ENCODE results near the gene EIF4H.
"Not testable (repeated sequence)": the region's sequence is repeated elsewhere in the genome, so short reads cannot be mapped to it uniquely, and the experiment has no call there.

EIF4H gene

GRCh38 chr7:74202841-74203556 lies 28.8 kb downstream of the EIF4H start:
- peak; percentile 85 to 89 (median 86) for DNase-seq

- no peak for DNase-seq
Observed at GRCh38 chr7:74203956-74204618, 29.9 kb downstream of the EIF4H start.

GRCh38 chr7:74206052-74206451 lies 31.9 kb downstream of the EIF4H start:
- not testable (repeated sequence) for DNase-seq

- DNase-seq, result peak; percentile 88 to 93 (median 92)
Observed at GRCh38 chr7:74206589-74207120, 32.5 kb downstream of the EIF4H start.

- DNase-seq, result no peak
Observed at GRCh38 chr7:74207586-74207985, 33.4 kb downstream of the EIF4H start.

- not testable (repeated sequence) for DNase-seq
Observed at GRCh38 chr7:74208241-74208640, 34.1 kb downstream of the EIF4H start.

- DNase-seq, result peak; percentile 90 to 94 (median 91)
Observed at GRCh38 chr7:74212661-74213060, 38.5 kb downstream of the EIF4H start.

GRCh38 chr7:74214816-74215630 lies 40.9 kb downstream of the EIF4H start:
- DNase-seq, result no peak

GRCh38 chr7:74215921-74216320 lies 41.8 kb downstream of the EIF4H start:
- DNase-seq, result no peak

- peak in 1 of 3 donors; percentile 26 for DNase-seq
Observed at GRCh38 chr7:74216361-74216761, 42.2 kb downstream of the EIF4H start.

- peak; percentile 82 to 87 (median 84) for DNase-seq
Observed at GRCh38 chr7:74217455-74218342, 43.5 kb downstream of the EIF4H start.

- no peak for DNase-seq
Observed at GRCh38 chr7:74218343-74218698, 44.2 kb downstream of the EIF4H start.

- DNase-seq, result no peak
Observed at GRCh38 chr7:74219416-74219815, 45.3 kb downstream of the EIF4H start.

- DNase-seq, result no peak
Observed at GRCh38 chr7:74220229-74220628, 46.1 kb downstream of the EIF4H start.

GRCh38 chr7:74221713-74222112 lies 47.6 kb downstream of the EIF4H start:
- no peak for DNase-seq

- DNase-seq, result no peak
Observed at GRCh38 chr7:74222851-74223710, 48.9 kb downstream of the EIF4H start.

- no peak for DNase-seq
Observed at GRCh38 chr7:74223711-74224510, 49.8 kb downstream of the EIF4H start.

GRCh38 chr7:74224511-74224832 lies 50.3 kb downstream of the EIF4H start:
- no peak for DNase-seq

GRCh38 chr7:74224907-74225306 lies 50.8 kb downstream of the EIF4H start:
- not testable (repeated sequence) for DNase-seq

GRCh38 chr7:74225400-74225799 lies 51.2 kb downstream of the EIF4H start:
- no peak for DNase-seq

- DNase-seq, result peak; percentile 83
Observed at GRCh38 chr7:74226633-74227032, 52.5 kb downstream of the EIF4H start.

Data from suppressor macrophage treated with lipopolysaccharide for 1 hour (primary cell).